ENCODE results near the gene LTBP1.
A peak's percentile ranks its signal among the peaks of the same experiment; 100 is the strongest.

LTBP1 gene

GRCh38 chr2:33409417-33409955 is 462.7 kb downstream of the LTBP1 start:
- DNase-seq = no peak

DNA sequence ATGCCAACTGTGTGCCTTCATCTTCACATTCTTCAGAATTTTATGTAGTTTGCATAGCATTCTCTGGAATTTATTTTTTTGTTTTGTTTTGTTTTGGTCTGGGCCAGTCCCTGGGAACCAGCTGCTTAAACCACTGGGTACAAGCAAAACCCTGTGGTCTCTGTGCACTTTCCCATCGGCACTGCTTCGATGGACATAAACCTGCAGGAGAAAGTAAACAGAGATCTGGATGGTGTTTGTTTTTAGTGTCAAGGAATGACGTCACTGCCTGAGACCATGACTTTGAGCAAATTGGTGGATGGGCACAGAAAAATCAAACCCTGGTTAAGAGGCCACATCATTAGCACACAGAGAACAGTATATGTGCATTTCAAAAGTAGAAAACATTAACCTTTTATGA is 465.0 kb downstream of the LTBP1 start:
- no peak for DNase-seq

GRCh38 chr2:33412920-33413319 is 466.2 kb downstream of the LTBP1 start:
- peak in 3 of 56 donors; percentile 1 to 20 (median 8) for DNase-seq

DNA sequence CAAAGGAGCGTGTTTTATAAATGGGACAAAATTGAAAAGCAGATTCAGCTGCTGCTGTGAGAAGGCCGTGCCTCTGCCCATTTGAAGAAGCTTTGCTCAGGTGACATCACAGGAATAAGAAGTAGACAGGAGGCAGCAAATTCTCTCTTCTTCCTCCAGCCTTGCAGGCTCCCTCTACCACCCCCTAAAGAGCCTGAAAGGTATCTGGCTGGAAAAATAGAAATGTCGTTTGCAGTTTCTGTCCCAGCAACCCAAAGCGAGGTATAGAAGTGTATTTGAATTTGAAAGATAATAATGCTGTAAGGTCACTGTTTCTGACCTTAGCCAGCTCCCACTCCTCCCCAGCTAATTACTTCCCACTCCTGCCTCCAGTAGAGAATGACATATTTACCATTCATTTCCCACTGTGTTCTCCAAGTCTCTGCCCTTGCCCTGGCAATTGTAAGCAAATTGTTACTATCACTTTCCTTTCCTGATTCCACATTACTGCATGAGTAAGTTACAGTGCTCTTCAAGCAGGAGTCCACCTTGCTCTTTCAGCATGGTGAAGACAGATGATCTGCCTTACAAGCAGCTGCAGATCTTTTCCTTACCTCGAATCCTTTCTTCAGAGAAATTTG is 472.9 kb downstream of the LTBP1 start:
- no peak for DNase-seq

DNA sequence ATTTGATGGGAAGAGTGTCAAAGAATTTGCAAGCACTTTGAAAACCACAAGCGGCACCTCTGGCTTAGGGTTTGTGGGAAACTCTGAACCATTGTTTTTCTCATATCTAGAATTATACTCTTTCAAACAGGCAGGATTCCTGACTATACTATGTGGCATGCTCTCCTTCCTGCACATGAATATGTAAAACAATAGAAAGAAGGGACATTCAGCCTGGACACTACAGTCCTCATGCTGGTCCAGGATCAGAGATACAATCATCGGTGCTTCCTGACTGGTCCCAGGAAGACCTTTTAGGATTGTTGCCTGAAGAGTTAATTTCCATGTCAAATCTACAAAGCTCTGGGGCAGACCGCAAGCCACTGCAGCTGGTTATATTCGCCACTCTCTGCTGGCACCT is 474.0 kb downstream of the LTBP1 start:
- DNase-seq = no peak

GRCh38 chr2:33421820-33422219 is 475.1 kb downstream of the LTBP1 start:
- DNase-seq = no peak

DNA sequence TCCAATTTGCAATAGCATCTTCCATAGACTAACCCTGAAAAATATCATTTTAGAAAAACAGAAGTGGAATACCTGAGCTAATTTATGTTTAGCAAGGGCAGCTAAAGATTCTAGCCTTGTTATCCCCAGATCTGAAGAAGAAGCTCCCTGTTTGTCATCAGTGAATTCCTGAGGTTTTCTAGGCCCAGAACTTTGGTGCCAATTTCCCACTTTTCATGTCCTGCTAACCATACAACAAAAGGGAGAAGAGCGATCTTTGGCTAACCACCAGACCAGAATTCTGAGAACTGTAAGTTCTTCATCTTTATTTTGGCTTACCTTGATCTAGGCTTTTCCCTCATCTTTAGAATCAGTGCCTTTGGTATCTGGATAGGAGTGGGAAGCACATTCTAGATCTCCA is 478.4 kb downstream of the LTBP1 start:
- no peak for DNase-seq

- no peak for DNase-seq
Observed at GRCh38 chr2:33425586-33426031, 478.9 kb downstream of the LTBP1 start.

DNA sequence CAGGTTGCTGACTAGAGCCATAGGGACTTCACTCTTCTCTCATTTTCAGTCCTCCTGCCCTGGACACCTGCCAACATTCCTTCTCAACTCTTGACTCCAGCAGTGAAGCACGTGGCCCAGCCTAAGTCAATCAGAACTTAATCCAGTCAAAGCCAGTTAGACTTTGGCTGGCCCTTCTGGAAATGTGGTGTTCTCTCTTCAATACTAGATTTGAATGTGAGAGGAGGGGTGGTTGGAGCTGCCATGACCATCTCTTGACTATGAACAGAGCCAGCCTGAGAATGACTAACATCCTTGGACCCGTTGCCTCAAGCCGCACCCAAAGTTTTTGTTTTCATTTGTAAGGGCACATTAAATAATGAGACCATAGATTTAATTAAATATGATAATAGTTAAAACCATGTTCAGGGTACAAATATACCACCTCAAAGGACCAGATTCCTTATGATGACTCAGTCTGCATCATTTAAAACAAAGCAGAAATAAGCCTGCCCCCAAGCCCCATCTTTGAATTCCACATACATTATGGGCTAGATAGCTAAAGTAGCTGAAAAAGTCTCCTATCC is 480.0 kb downstream of the LTBP1 start:
- DNase-seq = peak in 1 of 56 donors; percentile 4

GRCh38 chr2:33430077-33430476 is 483.3 kb downstream of the LTBP1 start:
- no peak for DNase-seq

- DNase-seq = no peak
Observed at GRCh38 chr2:33430856-33431255, 484.1 kb downstream of the LTBP1 start.

GRCh38 chr2:33432871-33433270 is 486.1 kb downstream of the LTBP1 start:
- no peak for DNase-seq

- no peak for DNase-seq
Observed at GRCh38 chr2:33433279-33434235, 486.8 kb downstream of the LTBP1 start.

- no peak for DNase-seq
Observed at GRCh38 chr2:33435518-33435917, 488.8 kb downstream of the LTBP1 start.

- no peak for DNase-seq
Observed at GRCh38 chr2:33436083-33436482, 489.3 kb downstream of the LTBP1 start.

DNA sequence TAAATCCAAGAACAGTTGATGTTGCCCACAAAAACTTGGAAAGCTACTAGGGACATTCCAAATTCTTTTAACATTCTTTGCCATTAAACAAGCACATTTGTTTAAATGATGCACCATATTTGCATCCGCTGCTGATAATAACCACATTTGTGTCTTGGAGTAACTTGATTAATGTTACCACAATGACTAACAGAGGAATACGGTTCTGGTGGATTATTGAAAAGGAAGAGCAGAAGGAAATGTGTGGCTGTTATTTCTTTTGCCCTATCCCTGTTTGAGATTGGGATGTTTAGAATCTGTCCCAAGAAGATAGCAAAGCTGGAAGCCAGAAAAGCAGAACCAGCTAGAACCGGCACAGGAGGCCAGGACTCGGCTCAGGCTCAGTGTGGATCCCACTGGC is 490.5 kb downstream of the LTBP1 start:
- DNase-seq = no peak

GRCh38 chr2:33437815-33438214 is 491.1 kb downstream of the LTBP1 start:
- DNase-seq = no peak

DNA sequence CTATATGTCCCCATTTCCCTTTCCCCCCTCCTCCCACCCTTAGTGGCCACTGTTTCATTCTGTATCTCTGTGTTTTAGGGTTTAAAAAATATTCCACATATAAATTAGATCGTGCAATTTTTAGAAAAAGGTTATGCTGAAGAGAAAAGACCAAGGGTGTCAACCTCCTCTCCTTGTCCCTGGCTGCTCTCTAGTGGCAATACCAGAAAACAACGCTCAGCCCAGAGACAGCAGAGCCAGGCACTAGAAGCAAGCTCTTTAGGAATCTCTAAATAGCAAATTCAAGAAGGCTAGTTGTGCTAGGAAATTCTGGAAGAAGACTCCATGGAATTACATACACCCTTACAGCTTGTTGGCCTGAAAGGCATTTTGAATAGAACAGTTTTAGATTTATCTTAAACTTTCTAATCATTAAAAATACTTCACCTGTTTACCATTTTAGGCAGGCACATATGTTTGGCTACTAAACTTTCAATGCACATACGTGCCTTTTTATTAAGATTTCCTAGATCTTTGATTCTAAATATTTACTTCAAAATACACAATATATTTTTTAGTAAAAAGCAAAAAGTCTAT is 494.6 kb downstream of the LTBP1 start:
- peak in 47 of 56 donors; percentile 3 to 80 (median 37) for DNase-seq

- DNase-seq = peak in 1 of 56 donors; percentile 6
Observed at GRCh38 chr2:33442052-33442451, 495.3 kb downstream of the LTBP1 start.

- peak in 19 of 56 donors; percentile 2 to 43 (median 16) for DNase-seq
Observed at GRCh38 chr2:33442528-33443079, 495.9 kb downstream of the LTBP1 start.

- DNase-seq = no peak
Observed at GRCh38 chr2:33443274-33443829, 496.6 kb downstream of the LTBP1 start.
